WTC11 (cell line): ENCODE measurements around the gene KRT9. TPM values are rescaled to one million over a fixed set of nuclear protein-coding genes. Genes with fewer than 3 reads are reported as not detected.
A peak's percentile ranks its signal among the peaks of the same experiment; 100 is the strongest.

ENCODE experiments used
- ATAC-seq: fragments of 200-7000 bp; cut with Tn5 transposase; 2 replicates; pipeline ENCODE4 v1.10.0; 2021; ENCODE audit warnings: mild to moderate bottlenecking, moderate library complexity
- CTCF ChIA-PET: fragments of 300-600 bp; sonication (Branson Sonifier 250); formaldehyde crosslinking; loops from one replicate; lab custom pipeline; 2021; ENCODE audit warnings: antibody characterized with exemption; lab: Charles Lee
- POLR2A ChIA-PET: fragments of 350-600 bp; sonication (Branson Sonifier 250); formaldehyde crosslinking; loops from one replicate; lab custom pipeline; 2021; ENCODE audit warnings: antibody characterized with exemption; lab: Charles Lee
- DNase-seq: peaks from one replicate; pipeline ENCODE4 v3.0.0; 2021; ENCODE audit warnings: low spot score
- H3K27ac Mint-ChIP-seq: 2 replicates; pipeline ENCODE4 v1.8.0; 2021; ENCODE audit warnings: mixed read lengths
- H3K27me3 Mint-ChIP-seq: 2 replicates; pipeline ENCODE4 v1.8.0; 2021; ENCODE audit warnings: low read depth, mild to moderate bottlenecking, moderate library complexity, mixed read lengths
- H3K36me3 Mint-ChIP-seq: 2 replicates; pipeline ENCODE4 v1.8.0; 2021; ENCODE audit warnings: mixed read lengths
- H3K4me1 Mint-ChIP-seq: 2 replicates; pipeline ENCODE4 v1.8.0; 2022; ENCODE audit warnings: mixed read lengths
- H3K4me3 Mint-ChIP-seq: 2 replicates; pipeline ENCODE4 v1.8.0; 2021; ENCODE audit warnings: mild to moderate bottlenecking, moderate library complexity, mixed read lengths
- H3K9me3 Mint-ChIP-seq: 2 replicates; pipeline ENCODE4 v1.8.0; 2021; ENCODE audit warnings: mixed read lengths
- CREM ChIP-seq: sonication (generic); formaldehyde crosslinking; IDR thresholded peaks from 2 replicates; pipeline ENCODE4 v1.8.1; 2022; ENCODE audit warnings: mild to moderate bottlenecking, missing genetic modification reagents, moderate library complexity
- JUN ChIP-seq: sonication (generic); formaldehyde crosslinking; IDR thresholded peaks from 2 replicates; pipeline ENCODE4 v1.8.0; 2023; ENCODE audit warnings: mild to moderate bottlenecking, missing genetic modification reagents
- NFATC4 ChIP-seq: fragments of 250-450 bp; sonication (Bioruptor Pico); IDR thresholded peaks from 2 replicates; pipeline ENCODE4 v1.9.0; 2021; ENCODE audit warnings: mild to moderate bottlenecking
- NFE2L1 ChIP-seq: sonication (generic); formaldehyde crosslinking; IDR thresholded peaks from 2 replicates; pipeline ENCODE4 v1.8.1; 2023; ENCODE audit warnings: missing genetic modification reagents
- NFYB ChIP-seq: sonication (generic); formaldehyde crosslinking; conservative IDR thresholded peaks from 2 replicates; pipeline ENCODE4 v1.8.0; 2022; ENCODE audit warnings: low read depth, missing genetic modification reagents
- SMAD4 ChIP-seq: sonication (generic); formaldehyde crosslinking; IDR thresholded peaks from 2 replicates; pipeline ENCODE4 v1.8.0; 2022; ENCODE audit warnings: mild to moderate bottlenecking, missing genetic modification reagents
- ZNF232 ChIP-seq: sonication (generic); formaldehyde crosslinking; IDR thresholded peaks from 2 replicates; pipeline ENCODE4 v1.8.0; 2022; ENCODE audit warnings: mild to moderate bottlenecking, missing genetic modification reagents
- ZNF317 ChIP-seq: sonication (generic); formaldehyde crosslinking; IDR thresholded peaks from 2 replicates; pipeline ENCODE4 v1.8.1; 2023; ENCODE audit warnings: low read depth, mild to moderate bottlenecking, moderate library complexity, missing genetic modification reagents, borderline replicate concordance
- total RNA-seq: library from RNA; stranded (reverse); gene quantifications from 3 replicates; pipeline ENCODE4 v1.2.3, GENCODE V29; 2021
- TF ChIP-seq, protein P1 (sequence below): sonication (generic); formaldehyde crosslinking; IDR thresholded peaks from 2 replicates; pipeline ENCODE4 v1.8.1; 2022; ENCODE audit warnings: missing genetic modification reagents, borderline replicate concordance
- TF ChIP-seq, protein P2 (sequence below): sonication (generic); formaldehyde crosslinking; IDR thresholded peaks from 2 replicates; pipeline ENCODE4 v1.8.1; 2022; ENCODE audit warnings: mild to moderate bottlenecking, missing genetic modification reagents, moderate library complexity, borderline replicate concordance
- TF ChIP-seq, protein P3 (sequence below): sonication (generic); formaldehyde crosslinking; IDR thresholded peaks from 2 replicates; pipeline ENCODE4 v1.8.0; 2022; ENCODE audit warnings: mild to moderate bottlenecking, missing genetic modification reagents
- TF ChIP-seq, protein P4 (sequence below): sonication (generic); formaldehyde crosslinking; IDR thresholded peaks from 2 replicates; pipeline ENCODE4 v1.8.1; 2022; ENCODE audit warnings: low read depth, mild to moderate bottlenecking, moderate library complexity, missing genetic modification reagents, borderline replicate concordance
- TF ChIP-seq, protein P5 (sequence below): sonication (generic); formaldehyde crosslinking; IDR thresholded peaks from 2 replicates; pipeline ENCODE4 v1.8.0; 2022; ENCODE audit warnings: mild to moderate bottlenecking, missing genetic modification reagents
- TF ChIP-seq, protein P6 (sequence below): fragments of 250-450 bp; sonication (Bioruptor Pico); IDR thresholded peaks from 2 replicates; pipeline ENCODE4 v1.9.0; 2021; ENCODE audit warnings: mild to moderate bottlenecking, borderline replicate concordance

The KRT9 gene
- total RNA-seq, 1 experiment from 2014 or later: not detected

DNA sequence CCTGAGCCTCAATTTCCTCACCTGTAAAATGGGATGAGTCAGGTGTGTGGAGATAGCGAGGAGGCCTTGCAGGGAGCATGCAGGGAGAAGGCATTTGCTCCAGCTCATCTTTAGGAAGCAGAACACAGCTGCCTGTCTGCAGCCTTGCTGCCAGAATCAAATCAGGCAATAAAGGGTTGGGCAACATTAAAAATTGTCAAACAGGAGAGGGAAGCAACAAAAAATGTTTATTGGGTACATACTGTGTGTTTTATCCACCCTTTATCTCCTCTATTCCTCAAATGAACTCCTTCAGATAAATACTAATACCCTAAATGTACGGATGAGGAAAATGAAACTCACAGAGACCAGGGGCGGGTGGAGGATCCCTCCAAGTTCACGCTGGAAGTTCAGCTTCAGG lies 28.5 kb upstream of the KRT9 start:
- POLR2A ChIA-PET: no interaction called here
- Mint-ChIP-seq H3K27ac (no peak overlapping the region), H3K9me3 (0 out of 2 replicates have a peak, but pooled peaks cover 3% of the 10 kb centered on the region), H3K4me1 (0 out of 2 replicates have a peak, but pooled peaks cover 3% of the 10 kb centered on the region), H3K4me3 (no peak overlapping the region), H3K27me3 (no peaks in the 10 kb centered on the region; the same call in 1 of the 2 replicates), H3K36me3 (no peaks in the 10 kb centered on the region)
- CTCF ChIA-PET: interaction anchor here (1.4 to 1.8 kb wide), 5 partner anchors 9 to 63 kb away, joined by 5 to 15 read pairs (median 8); no protein-coding TSS in a partner anchor
- TF ChIP-seq NFATC4 (CRISPR knock-in tag) (no peak), CREM (CRISPR knock-in tag) (no peak), NFYB (CRISPR knock-in tag) (no peak), ZNF232 (CRISPR knock-in tag) (no peak), SMAD4 (CRISPR knock-in tag) (no peak)
- TF ChIP-seq, protein P1, sequence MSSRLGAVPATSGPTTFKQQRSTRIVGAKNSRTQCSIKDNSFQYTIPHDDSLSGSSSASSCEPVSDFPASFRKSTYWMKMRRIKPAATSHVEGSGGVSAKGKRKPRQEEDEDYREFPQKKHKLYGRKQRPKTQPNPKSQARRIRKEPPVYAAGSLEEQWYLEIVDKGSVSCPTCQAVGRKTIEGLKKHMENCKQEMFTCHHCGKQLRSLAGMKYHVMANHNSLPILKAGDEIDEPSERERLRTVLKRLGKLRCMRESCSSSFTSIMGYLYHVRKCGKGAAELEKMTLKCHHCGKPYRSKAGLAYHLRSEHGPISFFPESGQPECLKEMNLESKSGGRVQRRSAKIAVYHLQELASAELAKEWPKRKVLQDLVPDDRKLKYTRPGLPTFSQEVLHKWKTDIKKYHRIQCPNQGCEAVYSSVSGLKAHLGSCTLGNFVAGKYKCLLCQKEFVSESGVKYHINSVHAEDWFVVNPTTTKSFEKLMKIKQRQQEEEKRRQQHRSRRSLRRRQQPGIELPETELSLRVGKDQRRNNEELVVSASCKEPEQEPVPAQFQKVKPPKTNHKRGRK (CRISPR knock-in tag): no peak
- TF ChIP-seq, protein P2, sequence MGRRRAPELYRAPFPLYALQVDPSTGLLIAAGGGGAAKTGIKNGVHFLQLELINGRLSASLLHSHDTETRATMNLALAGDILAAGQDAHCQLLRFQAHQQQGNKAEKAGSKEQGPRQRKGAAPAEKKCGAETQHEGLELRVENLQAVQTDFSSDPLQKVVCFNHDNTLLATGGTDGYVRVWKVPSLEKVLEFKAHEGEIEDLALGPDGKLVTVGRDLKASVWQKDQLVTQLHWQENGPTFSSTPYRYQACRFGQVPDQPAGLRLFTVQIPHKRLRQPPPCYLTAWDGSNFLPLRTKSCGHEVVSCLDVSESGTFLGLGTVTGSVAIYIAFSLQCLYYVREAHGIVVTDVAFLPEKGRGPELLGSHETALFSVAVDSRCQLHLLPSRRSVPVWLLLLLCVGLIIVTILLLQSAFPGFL (CRISPR knock-in tag): no peak
- TF ChIP-seq, protein P3, sequence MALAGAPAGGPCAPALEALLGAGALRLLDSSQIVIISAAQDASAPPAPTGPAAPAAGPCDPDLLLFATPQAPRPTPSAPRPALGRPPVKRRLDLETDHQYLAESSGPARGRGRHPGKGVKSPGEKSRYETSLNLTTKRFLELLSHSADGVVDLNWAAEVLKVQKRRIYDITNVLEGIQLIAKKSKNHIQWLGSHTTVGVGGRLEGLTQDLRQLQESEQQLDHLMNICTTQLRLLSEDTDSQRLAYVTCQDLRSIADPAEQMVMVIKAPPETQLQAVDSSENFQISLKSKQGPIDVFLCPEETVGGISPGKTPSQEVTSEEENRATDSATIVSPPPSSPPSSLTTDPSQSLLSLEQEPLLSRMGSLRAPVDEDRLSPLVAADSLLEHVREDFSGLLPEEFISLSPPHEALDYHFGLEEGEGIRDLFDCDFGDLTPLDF: no peak
- TF ChIP-seq, protein P4, sequence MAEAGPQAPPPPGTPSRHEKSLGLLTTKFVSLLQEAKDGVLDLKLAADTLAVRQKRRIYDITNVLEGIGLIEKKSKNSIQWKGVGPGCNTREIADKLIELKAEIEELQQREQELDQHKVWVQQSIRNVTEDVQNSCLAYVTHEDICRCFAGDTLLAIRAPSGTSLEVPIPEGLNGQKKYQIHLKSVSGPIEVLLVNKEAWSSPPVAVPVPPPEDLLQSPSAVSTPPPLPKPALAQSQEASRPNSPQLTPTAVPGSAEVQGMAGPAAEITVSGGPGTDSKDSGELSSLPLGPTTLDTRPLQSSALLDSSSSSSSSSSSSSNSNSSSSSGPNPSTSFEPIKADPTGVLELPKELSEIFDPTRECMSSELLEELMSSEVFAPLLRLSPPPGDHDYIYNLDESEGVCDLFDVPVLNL: no peak
- TF ChIP-seq, protein P5, sequence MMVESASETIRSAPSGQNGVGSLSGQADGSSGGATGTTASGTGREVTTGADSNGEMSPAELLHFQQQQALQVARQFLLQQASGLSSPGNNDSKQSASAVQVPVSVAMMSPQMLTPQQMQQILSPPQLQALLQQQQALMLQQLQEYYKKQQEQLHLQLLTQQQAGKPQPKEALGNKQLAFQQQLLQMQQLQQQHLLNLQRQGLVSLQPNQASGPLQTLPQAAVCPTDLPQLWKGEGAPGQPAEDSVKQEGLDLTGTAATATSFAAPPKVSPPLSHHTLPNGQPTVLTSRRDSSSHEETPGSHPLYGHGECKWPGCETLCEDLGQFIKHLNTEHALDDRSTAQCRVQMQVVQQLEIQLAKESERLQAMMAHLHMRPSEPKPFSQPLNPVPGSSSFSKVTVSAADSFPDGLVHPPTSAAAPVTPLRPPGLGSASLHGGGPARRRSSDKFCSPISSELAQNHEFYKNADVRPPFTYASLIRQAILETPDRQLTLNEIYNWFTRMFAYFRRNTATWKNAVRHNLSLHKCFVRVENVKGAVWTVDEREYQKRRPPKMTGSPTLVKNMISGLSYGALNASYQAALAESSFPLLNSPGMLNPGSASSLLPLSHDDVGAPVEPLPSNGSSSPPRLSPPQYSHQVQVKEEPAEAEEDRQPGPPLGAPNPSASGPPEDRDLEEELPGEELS (CRISPR knock-in tag): no peak
- ATAC-seq: no peak
- no peak for DNase-seq

DNA sequence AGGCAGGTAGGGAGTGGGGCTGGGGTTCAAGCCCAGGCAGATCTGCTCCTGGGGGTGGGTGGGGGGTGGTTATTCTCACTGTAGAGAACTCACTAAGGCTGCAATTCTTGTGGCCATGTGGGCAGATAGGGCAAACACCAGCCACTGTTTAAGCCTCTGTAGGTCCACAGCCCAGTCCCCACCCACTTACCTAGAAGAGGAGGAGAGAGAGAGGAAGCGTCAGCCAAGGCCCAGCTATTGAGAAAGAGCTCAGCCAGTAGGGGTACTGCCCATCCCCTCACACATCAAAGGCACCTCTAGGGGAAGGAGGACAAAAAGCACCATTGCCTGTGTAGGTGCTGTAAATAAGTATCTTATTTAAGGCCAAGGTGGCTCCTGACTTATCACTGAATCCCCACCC lies 27.8 kb upstream of the KRT9 start:
- H3K36me3 Mint-ChIP-seq: no peaks in the 10 kb centered on the region
- ChIA-PET POLR2A (no interaction called here), CTCF (interaction anchor here (1.4 to 1.8 kb wide), 5 partner anchors 10 to 63 kb away, joined by 5 to 15 read pairs (median 8); no protein-coding TSS in a partner anchor)
- H3K27me3 Mint-ChIP-seq: no peaks in the 10 kb centered on the region; the same call in 1 of the 2 replicates
- no peak overlapping the region for H3K27ac Mint-ChIP-seq
- peak; percentile 43; the same call in 1 of the 2 replicates for ATAC-seq
- no peak overlapping the region for H3K4me3 Mint-ChIP-seq
- H3K9me3 Mint-ChIP-seq: 0 out of 2 replicates have a peak, but pooled peaks cover 3% of the 10 kb centered on the region
- 0 out of 2 replicates have a peak, but pooled peaks cover 3% of the 10 kb centered on the region for H3K4me1 Mint-ChIP-seq
- no peak for TF ChIP-seq JUN (CRISPR knock-in tag)
- TF ChIP-seq NFE2L1 (CRISPR knock-in tag): no peak
- TF ChIP-seq NFYB (CRISPR knock-in tag): no peak
- TF ChIP-seq ZNF317: no peak
- TF ChIP-seq, protein P6, sequence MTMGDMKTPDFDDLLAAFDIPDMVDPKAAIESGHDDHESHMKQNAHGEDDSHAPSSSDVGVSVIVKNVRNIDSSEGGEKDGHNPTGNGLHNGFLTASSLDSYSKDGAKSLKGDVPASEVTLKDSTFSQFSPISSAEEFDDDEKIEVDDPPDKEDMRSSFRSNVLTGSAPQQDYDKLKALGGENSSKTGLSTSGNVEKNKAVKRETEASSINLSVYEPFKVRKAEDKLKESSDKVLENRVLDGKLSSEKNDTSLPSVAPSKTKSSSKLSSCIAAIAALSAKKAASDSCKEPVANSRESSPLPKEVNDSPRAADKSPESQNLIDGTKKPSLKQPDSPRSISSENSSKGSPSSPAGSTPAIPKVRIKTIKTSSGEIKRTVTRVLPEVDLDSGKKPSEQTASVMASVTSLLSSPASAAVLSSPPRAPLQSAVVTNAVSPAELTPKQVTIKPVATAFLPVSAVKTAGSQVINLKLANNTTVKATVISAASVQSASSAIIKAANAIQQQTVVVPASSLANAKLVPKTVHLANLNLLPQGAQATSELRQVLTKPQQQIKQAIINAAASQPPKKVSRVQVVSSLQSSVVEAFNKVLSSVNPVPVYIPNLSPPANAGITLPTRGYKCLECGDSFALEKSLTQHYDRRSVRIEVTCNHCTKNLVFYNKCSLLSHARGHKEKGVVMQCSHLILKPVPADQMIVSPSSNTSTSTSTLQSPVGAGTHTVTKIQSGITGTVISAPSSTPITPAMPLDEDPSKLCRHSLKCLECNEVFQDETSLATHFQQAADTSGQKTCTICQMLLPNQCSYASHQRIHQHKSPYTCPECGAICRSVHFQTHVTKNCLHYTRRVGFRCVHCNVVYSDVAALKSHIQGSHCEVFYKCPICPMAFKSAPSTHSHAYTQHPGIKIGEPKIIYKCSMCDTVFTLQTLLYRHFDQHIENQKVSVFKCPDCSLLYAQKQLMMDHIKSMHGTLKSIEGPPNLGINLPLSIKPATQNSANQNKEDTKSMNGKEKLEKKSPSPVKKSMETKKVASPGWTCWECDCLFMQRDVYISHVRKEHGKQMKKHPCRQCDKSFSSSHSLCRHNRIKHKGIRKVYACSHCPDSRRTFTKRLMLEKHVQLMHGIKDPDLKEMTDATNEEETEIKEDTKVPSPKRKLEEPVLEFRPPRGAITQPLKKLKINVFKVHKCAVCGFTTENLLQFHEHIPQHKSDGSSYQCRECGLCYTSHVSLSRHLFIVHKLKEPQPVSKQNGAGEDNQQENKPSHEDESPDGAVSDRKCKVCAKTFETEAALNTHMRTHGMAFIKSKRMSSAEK: no peak
- DNase-seq: no peak
